ENCODE results near the gene BRMS1.

BRMS1 gene

GRCh38 chr11:66336234-66337102, 8.4 kb downstream of the BRMS1 start, which contains the start of gene RIN1:
RIN1 (minus strand) TSS chr11:66336434; CDS start chr11:66336402, 32 bp downstream.
- TF ChIP-seq, protein P1, sequence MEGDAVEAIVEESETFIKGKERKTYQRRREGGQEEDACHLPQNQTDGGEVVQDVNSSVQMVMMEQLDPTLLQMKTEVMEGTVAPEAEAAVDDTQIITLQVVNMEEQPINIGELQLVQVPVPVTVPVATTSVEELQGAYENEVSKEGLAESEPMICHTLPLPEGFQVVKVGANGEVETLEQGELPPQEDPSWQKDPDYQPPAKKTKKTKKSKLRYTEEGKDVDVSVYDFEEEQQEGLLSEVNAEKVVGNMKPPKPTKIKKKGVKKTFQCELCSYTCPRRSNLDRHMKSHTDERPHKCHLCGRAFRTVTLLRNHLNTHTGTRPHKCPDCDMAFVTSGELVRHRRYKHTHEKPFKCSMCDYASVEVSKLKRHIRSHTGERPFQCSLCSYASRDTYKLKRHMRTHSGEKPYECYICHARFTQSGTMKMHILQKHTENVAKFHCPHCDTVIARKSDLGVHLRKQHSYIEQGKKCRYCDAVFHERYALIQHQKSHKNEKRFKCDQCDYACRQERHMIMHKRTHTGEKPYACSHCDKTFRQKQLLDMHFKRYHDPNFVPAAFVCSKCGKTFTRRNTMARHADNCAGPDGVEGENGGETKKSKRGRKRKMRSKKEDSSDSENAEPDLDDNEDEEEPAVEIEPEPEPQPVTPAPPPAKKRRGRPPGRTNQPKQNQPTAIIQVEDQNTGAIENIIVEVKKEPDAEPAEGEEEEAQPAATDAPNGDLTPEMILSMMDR (conservative IDR thresholded peaks at IDR 0.05; ENCODE audit: low read depth): peak; percentile 50
- ChIA-PET POLR2A (ENCODE audit: low non-redundant PET) (interaction anchor here (1.2 to 1.4 kb wide), 2 partner anchors 10 to 12 kb away, joined by 3 to 8 read pairs; no protein-coding TSS in a partner anchor), CTCF (interaction anchor here (0.6 to 3.4 kb wide), 4 partner anchors 24 to 52 kb away, joined by 3 to 22 read pairs (median 6); no protein-coding TSS in a partner anchor)
- DNase-seq (ENCODE audit: low spot score): peak; percentile 97
- peak within 1 kb of the TSS; percentile 100 for H3K27ac ChIP-seq

- POLR2A ChIA-PET (ENCODE audit: low non-redundant PET): interaction anchor here (1.1 to 1.4 kb wide), 3 partner anchors 9 to 13 kb away, joined by 3 to 8 read pairs (median 4); no protein-coding TSS in a partner anchor
- TF ChIP-seq, protein P1 (conservative IDR thresholded peaks at IDR 0.05; ENCODE audit: low read depth): no peak
- CTCF ChIA-PET: interaction anchor here (0.6 to 3.4 kb wide), 6 partner anchors 9 to 53 kb away, joined by 3 to 22 read pairs (median 5); no protein-coding TSS in a partner anchor
- H3K27ac ChIP-seq: peak overlapping the region; percentile 100
- peak; percentile 26 for DNase-seq (ENCODE audit: low spot score)
Measured at GRCh38 chr11:66335531-66336233, 9.2 kb downstream of the BRMS1 start.

DNA sequence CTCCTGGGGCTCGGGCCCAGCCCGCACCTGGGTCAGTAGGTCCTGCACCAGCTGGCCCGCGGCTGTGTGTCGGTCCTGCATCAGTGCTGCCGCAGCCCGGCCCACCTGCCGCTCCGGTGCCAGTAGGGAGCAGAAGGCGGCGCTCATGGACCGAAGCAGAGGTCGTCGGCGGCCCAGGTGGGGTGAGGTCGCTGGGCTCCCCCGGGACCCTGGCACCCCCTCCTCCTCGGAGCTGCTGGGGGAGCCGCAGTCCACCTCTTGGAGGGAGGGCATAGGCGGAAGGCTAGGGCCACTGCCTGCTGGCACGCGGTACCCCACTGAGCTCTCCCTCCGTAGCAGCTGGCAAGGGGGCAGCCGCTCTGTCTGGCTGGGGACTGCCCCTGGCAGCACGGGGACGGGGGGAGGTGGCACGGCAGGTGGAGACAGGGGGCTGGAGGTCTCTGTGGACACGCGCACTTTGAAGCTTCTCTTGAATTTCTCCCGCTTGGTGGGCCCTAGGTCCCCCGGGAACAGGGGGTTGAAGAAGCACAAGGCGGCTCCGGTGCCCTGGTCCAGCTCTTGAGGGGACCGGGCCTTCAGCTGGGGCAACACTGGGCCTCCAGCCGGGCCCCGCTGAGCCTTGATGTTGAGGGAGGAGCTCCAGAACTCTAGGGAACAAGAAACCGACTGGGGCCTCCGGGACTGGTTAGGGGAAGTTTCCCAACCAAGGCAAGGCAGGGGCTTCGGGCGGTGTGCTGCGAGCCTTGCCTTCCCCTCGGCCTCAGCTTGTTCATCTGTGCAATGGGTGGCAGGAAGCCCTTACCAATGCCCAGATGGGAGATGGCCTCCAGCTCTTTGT, 10.1 kb downstream of the BRMS1 start:
- TF ChIP-seq, protein P1 (conservative IDR thresholded peaks at IDR 0.05; ENCODE audit: low read depth): no peak
- CTCF ChIA-PET: interaction anchor here (0.6 to 3.4 kb wide), 7 partner anchors 8 to 54 kb away, joined by 3 to 22 read pairs (median 5); no protein-coding TSS in a partner anchor
- H3K27ac ChIP-seq: peak overlapping the region; percentile 100
- no peak for DNase-seq (ENCODE audit: low spot score)
- POLR2A ChIA-PET (ENCODE audit: low non-redundant PET): interaction anchor here (0.6 to 1.4 kb wide), 5 partner anchors 8 to 13 kb away, joined by 3 to 8 read pairs (median 4); partner anchors contain the start of gene BRMS1

DNA sequence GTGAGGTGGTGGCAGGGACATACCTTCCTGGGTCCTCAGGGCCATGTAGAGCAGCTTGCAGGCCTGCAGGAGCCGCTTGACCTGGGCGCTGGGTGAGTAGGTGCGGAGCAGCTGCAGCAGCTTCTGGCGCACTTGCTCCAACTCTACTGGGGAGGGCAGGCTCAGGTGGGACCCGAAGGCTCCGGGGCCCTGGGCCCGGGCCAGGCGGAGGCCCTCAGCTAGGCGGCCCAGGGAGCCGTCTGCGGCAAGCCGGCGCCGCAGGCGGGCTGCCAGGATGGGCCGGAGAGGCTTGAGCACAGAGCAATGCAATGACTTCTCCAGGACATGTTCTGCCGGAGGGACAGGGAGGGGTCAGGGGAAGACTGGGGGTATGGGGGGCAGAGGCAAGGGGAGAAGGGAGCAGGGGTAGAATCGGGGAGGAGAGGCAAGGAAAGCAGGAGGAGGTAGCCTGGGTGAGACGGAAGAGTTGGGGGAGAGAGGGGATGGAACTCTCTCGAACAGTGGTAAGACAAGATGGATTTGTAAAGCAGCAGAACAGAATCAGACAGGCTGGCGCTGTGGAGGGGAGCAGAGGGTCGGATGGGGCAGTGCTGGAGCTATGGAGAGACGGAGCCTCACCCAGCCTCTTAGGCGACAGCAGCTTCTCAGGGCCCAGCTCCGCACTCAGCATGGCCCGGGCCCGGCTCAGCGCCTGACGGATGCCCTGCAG, 10.9 kb downstream of the BRMS1 start:
- ChIA-PET POLR2A (ENCODE audit: low non-redundant PET) (interaction anchor here (0.6 kb wide), 1 partner anchor 11 kb away, joined by 4 read pairs; no protein-coding TSS in a partner anchor), CTCF (interaction anchor here (0.6 to 3.4 kb wide), 4 partner anchors 10 to 55 kb away, joined by 3 to 22 read pairs (median 6); no protein-coding TSS in a partner anchor)
- no peak for DNase-seq (ENCODE audit: low spot score)
- TF ChIP-seq, protein P1 (conservative IDR thresholded peaks at IDR 0.05; ENCODE audit: low read depth): no peak
- peak overlapping the region; percentile 100 for H3K27ac ChIP-seq

- no peak for DNase-seq (ENCODE audit: low spot score)
- CTCF ChIA-PET: interaction anchor here (3.4 kb wide), 1 partner anchor 21 kb away, joined by 22 read pairs; no protein-coding TSS in a partner anchor
- peak overlapping the region; percentile 100 for H3K27ac ChIP-seq
- POLR2A ChIA-PET (ENCODE audit: low non-redundant PET): interaction anchor here (1.3 kb wide), 1 partner anchor 11 kb away, joined by 3 read pairs; the partner anchor contains the start of gene BRMS1
- TF ChIP-seq, protein P1 (conservative IDR thresholded peaks at IDR 0.05; ENCODE audit: low read depth): no peak
Measured at GRCh38 chr11:66333220-66333877, 11.6 kb downstream of the BRMS1 start.
